Activated naive CD4-positive, alpha-beta T cell treated with anti-CD3 and anti-CD28 coated beads, Interleukin-2, amount 10 ng/mL, durations not matched to agents 5 hours and 36 hours (primary cell): ENCODE results near the gene MFSD6L. TPM values are rescaled to one million over a fixed set of nuclear protein-coding genes. Genes with fewer than 3 reads are reported as not detected.

Source experiments
- total RNA-seq, 2 experiments: library from RNA; stranded (reverse); gene quantifications; one replicate each; pipeline ENCODE4 v1.2.3, GENCODE V29; 2021

The MFSD6L gene, protein sequence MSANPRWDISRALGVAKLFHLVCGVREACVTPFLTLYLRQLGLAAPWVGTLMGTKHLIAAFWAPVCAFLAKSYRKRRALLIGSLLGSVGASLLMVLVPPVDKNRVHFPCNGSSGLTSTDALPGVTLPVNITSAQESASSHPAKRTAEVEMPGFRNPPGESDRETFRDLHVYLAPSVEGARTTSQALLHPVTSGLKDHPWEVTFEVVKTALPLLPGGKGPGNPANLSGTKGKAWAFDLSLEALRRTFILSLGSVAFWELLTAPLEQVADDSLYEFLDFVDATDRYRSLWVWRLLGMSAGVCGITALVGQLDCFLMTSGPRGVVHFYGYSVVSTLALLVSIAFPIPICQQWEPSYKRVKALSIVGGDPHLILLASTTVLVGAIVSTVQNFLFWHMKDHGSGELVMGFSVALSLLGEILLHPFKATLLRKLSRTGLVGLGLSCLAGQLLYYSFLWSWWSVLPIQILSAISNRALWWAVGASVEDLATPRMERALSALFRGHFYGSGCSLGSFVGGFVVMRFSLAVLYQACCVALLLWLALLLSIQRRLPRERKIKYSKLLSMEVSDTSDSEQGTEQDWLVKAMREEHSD
- total RNA-seq, result under 1 TPM; 0.55 to 0.60 TPM

DNA sequence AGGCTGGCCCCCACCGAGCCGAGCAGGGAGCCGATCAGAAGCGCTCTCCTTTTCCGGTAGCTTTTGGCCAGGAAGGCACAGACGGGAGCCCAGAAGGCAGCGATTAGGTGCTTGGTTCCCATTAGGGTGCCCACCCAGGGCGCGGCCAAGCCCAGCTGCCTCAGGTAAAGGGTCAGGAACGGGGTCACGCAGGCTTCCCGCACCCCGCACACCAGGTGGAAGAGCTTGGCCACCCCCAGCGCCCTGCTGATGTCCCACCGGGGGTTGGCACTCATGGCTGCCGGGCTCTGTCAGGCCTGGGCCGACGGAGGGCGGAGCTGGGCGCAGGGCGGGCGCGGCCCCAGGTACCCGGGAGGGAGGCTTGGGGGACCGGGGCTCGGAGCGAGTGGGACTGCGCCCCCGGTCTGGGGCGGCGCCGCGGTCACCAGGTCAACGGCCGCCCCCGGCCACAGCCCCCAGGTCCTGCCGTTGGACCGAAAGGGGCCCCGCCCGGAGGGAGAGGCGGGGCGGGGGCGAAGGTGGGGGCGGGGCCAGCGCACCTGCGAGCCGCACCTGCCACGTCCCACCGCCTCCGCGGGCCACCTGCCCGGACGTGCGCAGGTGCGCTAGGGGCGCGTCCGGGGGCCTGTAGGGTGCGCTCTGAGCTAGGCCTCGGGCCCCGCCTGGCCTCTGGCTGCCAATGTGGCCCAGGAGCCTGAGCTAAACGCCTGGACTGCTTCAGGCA lies at the start of gene MFSD6L:
Gene MFSD6L, minus strand, starts transcription at position 520 of the 724 bp plus-strand sequence. Its CDS starts 245 bp downstream, at position 275.

DNA sequence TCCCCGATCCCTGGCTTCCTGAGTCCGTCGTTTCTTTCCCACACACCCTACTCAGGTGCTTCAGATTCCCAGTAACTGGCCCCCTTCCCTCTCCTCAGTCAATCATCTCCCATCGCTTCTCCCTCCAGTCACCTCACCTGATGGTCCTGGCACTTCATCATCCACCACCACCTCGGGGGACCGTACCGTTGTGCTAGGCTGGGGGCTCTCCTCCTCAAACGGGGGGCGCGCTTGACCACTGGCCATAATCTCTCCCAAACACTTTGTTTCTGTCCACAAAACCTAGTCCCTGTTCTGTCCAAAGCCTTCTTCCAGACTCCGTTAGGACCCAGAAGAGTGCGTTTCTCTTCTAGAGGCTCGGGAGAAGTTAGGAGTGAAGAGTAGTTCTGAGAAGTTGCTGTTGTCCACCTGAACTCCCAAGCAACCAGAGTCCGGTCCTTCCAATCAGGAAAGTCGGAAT lies 41.0 kb downstream of the MFSD6L start, which contains the start of gene SPDYE4:
Gene SPDYE4, minus strand, starts transcription at position 410 of the 460 bp plus-strand sequence. Its CDS starts 164 bp downstream, at position 246.

Other genes starting within 250 kb of the MFSD6L start
- 10 to 100 TPM; 11.2 to 12.3 TPM for gene MYH10, start 168.6 kb downstream of the MFSD6L start, total RNA-seq
- gene CCDC42, start 54.5 kb downstream of the MFSD6L start, total RNA-seq, result not detected
- not detected for gene SPDYE4, start 40.8 kb downstream of the MFSD6L start, total RNA-seq
- 1 to 10 TPM; 5.5 to 6.1 TPM for gene PIK3R6, start 68.3 kb upstream of the MFSD6L start, total RNA-seq
- gene PIK3R5, start 166.3 kb upstream of the MFSD6L start, total RNA-seq, result 10 to 100 TPM; 82.5 to 84.4 TPM
- gene NTN1, start 222.1 kb upstream of the MFSD6L start, total RNA-seq, result not detected